HUES6 (cell line): ENCODE results near the gene ZFYVE16.

Experiments
- H3K27ac ChIP-seq: 2 replicates; pipeline ENCODE4 v1.7.0; 2013; ENCODE audit warnings: low read depth, mild to moderate bottlenecking, low read length, inconsistent platforms
- H3K27me3 ChIP-seq: 2 replicates; pipeline ENCODE4 v1.6.1; 2013; ENCODE audit warnings: low read length; ENCODE audit not compliant: control insufficient read depth, insufficient read depth
- H3K36me3 ChIP-seq: 2 replicates; pipeline ENCODE4 v1.6.1; 2013; ENCODE audit warnings: low read length; ENCODE audit not compliant: control insufficient read depth, insufficient read depth
- H3K4me1 ChIP-seq: 2 replicates; pipeline ENCODE4 v1.6.1; 2013; ENCODE audit warnings: low read length; ENCODE audit not compliant: control insufficient read depth, insufficient read depth
- H3K4me3 ChIP-seq: 2 replicates; pipeline ENCODE4 v1.5.1; 2013; ENCODE audit warnings: low read depth, low read length
- H3K9ac ChIP-seq: one replicate; pipeline ENCODE4 v1.6.1; 2013; ENCODE audit warnings: mild to moderate bottlenecking, low read length
- H3K9me3 ChIP-seq: 2 replicates; pipeline ENCODE4 v1.6.1; 2013; ENCODE audit warnings: low read depth, low read length; ENCODE audit not compliant: control insufficient read depth, insufficient read depth

Gene ZFYVE16

DNA sequence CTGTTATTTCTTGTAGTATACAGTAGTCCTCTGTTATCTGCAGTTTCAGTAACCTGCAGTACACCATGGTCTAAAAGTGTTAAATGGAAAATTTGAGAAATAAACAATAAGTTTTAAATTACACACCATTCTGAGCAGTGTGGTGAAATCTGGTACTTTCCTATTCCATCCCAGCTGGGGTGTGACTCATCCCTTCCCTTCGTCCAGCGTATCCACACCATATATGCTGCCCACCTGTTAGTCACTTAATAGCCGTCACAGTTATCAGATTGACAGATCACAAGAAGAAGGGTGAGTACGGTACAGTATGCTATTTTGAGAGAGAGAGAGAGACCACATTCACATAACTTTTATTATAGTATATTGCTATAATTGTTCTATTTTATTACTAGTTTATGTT, 109.0 kb downstream of the ZFYVE16 start:
- Histone ChIP-seq H3K27ac (no peak overlapping the region), H3K4me1 (no peaks in the 10 kb centered on the region), H3K9ac (no peak overlapping the region), H3K36me3 (no peaks in the 10 kb centered on the region), H3K4me3 (no peak overlapping the region), H3K27me3 (no peaks in the 10 kb centered on the region), H3K9me3 (no peaks in the 10 kb centered on the region)
